GM12801 (cell line): ENCODE measurements around the gene ZNF208.

Experiments
- CTCF ChIP-seq: IDR thresholded peaks from one replicate; pipeline ENCODE4 v1.5.1; 2011; ENCODE audit warnings: control low read depth; ENCODE audit not compliant: insufficient read length; ENCODE audit errors: extremely low read depth

ZNF208 gene

GRCh38 chr19:21934593-21934992 is 76.2 kb downstream of the ZNF208 start:
- no peak for TF ChIP-seq CTCF

- no peak for TF ChIP-seq CTCF
Measured at GRCh38 chr19:21934131-21934530, 76.6 kb downstream of the ZNF208 start.

- no peak for TF ChIP-seq CTCF
Measured at GRCh38 chr19:21922276-21922675, 88.5 kb downstream of the ZNF208 start.

- TF ChIP-seq CTCF = no peak
Measured at GRCh38 chr19:21921691-21922180, 89.0 kb downstream of the ZNF208 start.

GRCh38 chr19:21915411-21915810 is 95.3 kb downstream of the ZNF208 start:
- TF ChIP-seq CTCF = no peak

- no peak for TF ChIP-seq CTCF
Measured at GRCh38 chr19:21912654-21913053, 98.1 kb downstream of the ZNF208 start.

- TF ChIP-seq CTCF = no peak
Measured at GRCh38 chr19:21910318-21910717, 100.4 kb downstream of the ZNF208 start.

GRCh38 chr19:21908066-21908465 is 102.7 kb downstream of the ZNF208 start:
- no peak for TF ChIP-seq CTCF
